Right lobe of liver (tissue), 4 donors: ENCODE data around the gene LRP1.

Source experiments
- CTCF ChIP-seq, 4 donors: fragments of 200-600 bp in 3 of 4; fragments of 450-650 bp in 1 of 4; IDR thresholded peaks; one replicate each; pipeline versions ENCODE4 v1.5.1 to v1.8.0; 2016 to 2022; ENCODE audit warnings: antibody characterized with exemption in 4 of 4, mild to moderate bottlenecking in 2 of 4
- POLR2A ChIP-seq: fragments of 450-650 bp; IDR thresholded peaks from one replicate; pipeline ENCODE4 v1.6.1; 2017; ENCODE audit warnings: antibody characterized with exemption, mild to moderate bottlenecking
- donor health status: DM: no; HTN: no; CAD: no.
- donor health status: DM: no; HTN: no; CAD: no.
- donor health status: DM: no; HTN: yes; CAD: no.

GRCh38 chr12:57156701-57157403 lies 28.6 kb downstream of the LRP1 start:
- no peak for TF ChIP-seq CTCF (IDR thresholded peaks at IDR 0.05)
- no peak for TF ChIP-seq POLR2A
